Measurements from ENCODE around the gene IGSF8. TPM values are rescaled to one million over a fixed set of nuclear protein-coding genes. Genes with fewer than 3 reads are reported as not detected.

IGSF8 gene
- total RNA-seq, 1 experiment from 2014 or later, result 101 TPM

GRCh38 chr1:160130486-160130885 is 32.1 kb upstream of the IGSF8 start:
- Mint-ChIP-seq H3K27ac (no peak overlapping the region), H3K4me1 (peaks cover 5% of the 10 kb centered on the region; the same call in 1 of the 2 replicates), H3K27me3 (ENCODE audit: low read depth) (no peaks in the 10 kb centered on the region), H3K4me3 (no peak overlapping the region), H3K36me3 (peaks cover 38% of the 10 kb centered on the region), H3K9me3 (no peaks in the 10 kb centered on the region)
- DNase-seq (ENCODE audit: low spot score) (no peak), ATAC-seq (no peak)
- ChIA-PET POLR2A (no interaction called here), CTCF (interaction anchor here (1.5 to 1.8 kb wide), 2 partner anchors 32 to 122 kb away, joined by 3 to 4 read pairs; no protein-coding TSS in a partner anchor)
- TF ChIP-seq ZNF121 (CRISPR knock-in tag; IDR thresholded peaks at IDR 0.05) (no peak), ELF4 (CRISPR knock-in tag; IDR thresholded peaks at IDR 0.05; ENCODE audit: low read depth) (no peak), ZNF138 (CRISPR knock-in tag; conservative IDR thresholded peaks at IDR 0.05) (no peak), MLX (CRISPR knock-in tag; IDR thresholded peaks at IDR 0.05) (no peak), TCF7 (CRISPR knock-in tag; IDR thresholded peaks at IDR 0.05; ENCODE audit: low read depth) (no peak), ZMAT4 (CRISPR knock-in tag; IDR thresholded peaks at IDR 0.05) (no peak), STAT6 (CRISPR knock-in tag; conservative IDR thresholded peaks at IDR 0.05; ENCODE audit: low read depth) (no peak), AR (CRISPR knock-in tag; IDR thresholded peaks at IDR 0.05) (no peak), ZNF425 (CRISPR knock-in tag; conservative IDR thresholded peaks at IDR 0.05) (no peak), SMAD4 (CRISPR knock-in tag; IDR thresholded peaks at IDR 0.05) (no peak), ESRRA (CRISPR knock-in tag; IDR thresholded peaks at IDR 0.05; ENCODE audit: borderline replicate concordance) (no peak), FOXJ3 (CRISPR knock-in tag; IDR thresholded peaks at IDR 0.05; ENCODE audit: borderline replicate concordance) (no peak), ATF3 (CRISPR knock-in tag; conservative IDR thresholded peaks at IDR 0.05) (no peak), GRHL2 (CRISPR knock-in tag; IDR thresholded peaks at IDR 0.05; ENCODE audit: insufficient replicate concordance, severe bottlenecking) (no peak)

GRCh38 chr1:160129966-160130365 is 31.5 kb upstream of the IGSF8 start:
- H3K4me3 Mint-ChIP-seq, result no peak overlapping the region
- POLR2A ChIA-PET, result no interaction called here
- H3K4me1 Mint-ChIP-seq, result peaks cover 5% of the 10 kb centered on the region
- no peak overlapping the region for H3K27ac Mint-ChIP-seq
- ATAC-seq, result no peak
- CTCF ChIA-PET, result interaction anchor here (1.5 to 1.8 kb wide), 2 partner anchors 32 to 122 kb away, joined by 3 to 4 read pairs; no protein-coding TSS in a partner anchor
- no peaks in the 10 kb centered on the region for H3K9me3 Mint-ChIP-seq
- no peaks in the 10 kb centered on the region for H3K27me3 Mint-ChIP-seq (ENCODE audit: low read depth)
- no peak for DNase-seq (ENCODE audit: low spot score)
- H3K36me3 Mint-ChIP-seq, result peaks cover 36% of the 10 kb centered on the region
- TF ChIP-seq PRDM15 (CRISPR knock-in tag; IDR thresholded peaks at IDR 0.05), result no peak
- TF ChIP-seq GTF2I (CRISPR knock-in tag; conservative IDR thresholded peaks at IDR 0.05), result no peak
- TF ChIP-seq JAZF1 (CRISPR knock-in tag; IDR thresholded peaks at IDR 0.05), result no peak
- no peak for TF ChIP-seq ATF1 (CRISPR knock-in tag; IDR thresholded peaks at IDR 0.05)
- TF ChIP-seq ZBTB21 (CRISPR knock-in tag; IDR thresholded peaks at IDR 0.05; ENCODE audit: borderline replicate concordance), result no peak

All from WTC11 (cell line).